Measurements from ENCODE around the gene MYCBP2.
"Not testable (repeated sequence)": the region's sequence is repeated elsewhere in the genome, so short reads cannot be mapped to it uniquely, and the experiment has no call there.

The MYCBP2 gene

DNA sequence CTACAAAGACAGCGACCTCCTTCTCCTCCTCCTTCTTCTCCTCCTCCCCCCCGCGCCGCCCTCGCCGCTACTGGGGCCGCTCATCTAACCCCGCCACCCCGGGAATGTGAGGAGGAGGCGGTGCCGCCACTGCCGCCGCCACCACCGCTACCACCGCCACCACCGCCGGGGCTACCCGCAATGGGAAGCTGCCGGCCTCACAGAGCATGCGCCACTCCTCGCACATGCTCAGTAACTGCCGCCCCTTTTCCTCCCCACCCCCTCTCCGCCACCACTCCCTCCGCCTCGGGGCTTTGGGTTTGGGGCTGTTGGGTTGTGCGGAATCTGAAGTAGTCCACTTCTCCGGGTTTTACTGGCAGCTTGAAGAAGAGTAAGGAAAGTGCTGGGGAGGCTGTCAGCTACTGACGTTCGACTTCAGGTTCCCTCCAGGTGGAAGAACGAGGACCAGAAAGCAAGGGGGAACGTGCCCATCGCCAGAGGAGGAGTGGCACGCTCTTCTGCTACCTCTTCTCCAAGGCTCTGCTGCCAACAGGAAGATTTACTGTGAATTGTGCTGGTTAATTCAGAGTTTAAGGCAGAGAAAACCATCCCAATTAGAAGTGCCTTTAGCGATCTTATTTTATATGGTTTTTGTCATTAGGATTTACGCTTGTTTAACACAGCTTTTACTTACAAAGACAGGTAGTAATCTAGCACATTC, at the start of gene MYCBP2:
MYCBP2 (minus strand) TSS at position 190 of the 700 bp plus-strand sequence. CDS start 319 bp downstream, outside the sequence.
- peak; percentile 90 for DNase-seq (ENCODE audit: low spot score)

GRCh38 chr13:77375560-77376108, 48.7 kb upstream of the MYCBP2 start:
- DNase-seq (ENCODE audit: low spot score): no peak

- DNase-seq (ENCODE audit: low spot score): no peak
Measured at GRCh38 chr13:77374786-77375185, 47.9 kb upstream of the MYCBP2 start.

- no peak for DNase-seq (ENCODE audit: low spot score)
Measured at GRCh38 chr13:77374339-77374738, 47.4 kb upstream of the MYCBP2 start.

DNA sequence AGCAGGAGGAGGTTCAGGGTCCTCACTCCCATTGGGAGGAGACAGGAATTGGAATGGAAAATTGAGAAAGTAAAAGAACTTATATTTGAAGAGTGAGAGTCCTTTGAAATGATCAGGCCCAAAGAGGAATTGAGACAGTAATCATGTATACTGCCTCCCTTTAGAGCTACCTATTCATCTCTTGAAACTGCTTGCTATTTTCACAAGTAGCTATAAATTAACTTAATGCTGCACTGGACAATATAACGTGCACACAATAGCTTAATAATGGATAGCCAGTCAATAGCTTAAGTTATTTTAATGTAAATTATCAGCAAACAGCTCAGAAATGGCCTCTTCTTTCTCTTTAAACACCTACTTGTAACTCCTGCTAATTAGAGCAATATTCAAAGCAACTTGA, 46.6 kb upstream of the MYCBP2 start:
- no peak for DNase-seq (ENCODE audit: low spot score)

- DNase-seq (ENCODE audit: low spot score): no peak
Measured at GRCh38 chr13:77372275-77372674, 45.4 kb upstream of the MYCBP2 start.

DNA sequence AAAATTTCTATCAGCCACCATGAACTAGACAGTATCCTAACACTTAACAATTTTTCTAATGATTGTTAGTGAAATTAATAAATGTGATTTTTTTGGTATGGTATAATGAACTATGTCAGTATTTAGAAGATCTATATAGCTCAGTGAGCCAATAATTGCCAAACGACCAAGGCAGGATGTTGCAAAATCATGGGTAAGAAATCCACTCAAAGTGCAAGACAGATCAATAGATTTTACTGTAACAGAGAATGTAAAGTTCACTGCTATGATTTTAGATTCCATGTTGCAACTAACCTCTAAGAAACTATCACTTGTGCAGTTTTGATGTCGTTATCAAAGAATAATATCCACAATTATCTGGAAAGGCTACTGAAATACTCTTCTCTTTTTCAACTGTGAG, 44.0 kb upstream of the MYCBP2 start:
- no peak for DNase-seq (ENCODE audit: low spot score)

DNA sequence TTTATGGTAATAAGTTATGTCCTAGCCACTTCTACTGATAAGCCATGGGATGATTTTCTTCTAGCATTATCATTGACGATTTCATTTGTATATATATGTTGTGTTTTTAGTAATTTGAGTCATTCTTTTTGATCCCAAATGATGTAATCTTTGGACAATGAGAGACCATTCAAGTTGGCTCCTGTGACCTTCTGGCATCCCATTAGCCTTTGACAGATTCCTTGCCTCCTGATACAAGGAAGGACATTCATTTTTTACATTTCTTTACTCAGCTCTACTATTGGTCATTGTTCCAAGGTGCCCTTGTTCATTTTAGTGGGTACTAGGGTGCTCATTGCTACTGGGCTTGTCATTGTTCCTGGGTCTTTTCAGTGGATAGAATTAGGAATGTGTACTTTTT, 35.3 kb upstream of the MYCBP2 start:
- no peak for DNase-seq (ENCODE audit: low spot score)

- DNase-seq (ENCODE audit: low spot score): no peak
Measured at GRCh38 chr13:77360032-77360685, 33.3 kb upstream of the MYCBP2 start.

- no peak for DNase-seq (ENCODE audit: low spot score)
Measured at GRCh38 chr13:77359171-77359570, 32.3 kb upstream of the MYCBP2 start.

DNA sequence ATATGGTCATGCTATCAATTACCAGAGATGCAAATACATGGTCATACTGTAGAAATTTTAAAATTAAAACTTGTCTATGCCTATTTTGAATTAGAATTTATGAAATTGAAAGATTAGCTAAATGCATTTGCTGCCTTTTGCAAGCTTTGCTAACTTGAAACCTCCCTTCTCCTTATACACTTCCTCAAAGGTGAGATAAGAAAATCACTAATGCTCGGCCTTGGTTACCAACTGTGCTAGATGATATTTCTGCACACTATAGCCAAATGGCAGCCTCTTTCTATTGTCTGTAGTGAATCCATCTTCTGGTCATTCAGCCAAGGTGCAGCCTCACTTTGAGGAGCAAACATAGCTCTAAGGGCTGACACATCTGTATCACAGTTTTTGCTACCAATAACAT, 31.1 kb upstream of the MYCBP2 start:
- DNase-seq (ENCODE audit: low spot score): no peak

- DNase-seq (ENCODE audit: low spot score): no peak
Measured at GRCh38 chr13:77356155-77356554, 29.3 kb upstream of the MYCBP2 start.

GRCh38 chr13:77353995-77354394, 27.1 kb upstream of the MYCBP2 start:
- no peak for DNase-seq (ENCODE audit: low spot score)

GRCh38 chr13:77351315-77351714, 24.4 kb upstream of the MYCBP2 start:
- no peak for DNase-seq (ENCODE audit: low spot score)

DNA sequence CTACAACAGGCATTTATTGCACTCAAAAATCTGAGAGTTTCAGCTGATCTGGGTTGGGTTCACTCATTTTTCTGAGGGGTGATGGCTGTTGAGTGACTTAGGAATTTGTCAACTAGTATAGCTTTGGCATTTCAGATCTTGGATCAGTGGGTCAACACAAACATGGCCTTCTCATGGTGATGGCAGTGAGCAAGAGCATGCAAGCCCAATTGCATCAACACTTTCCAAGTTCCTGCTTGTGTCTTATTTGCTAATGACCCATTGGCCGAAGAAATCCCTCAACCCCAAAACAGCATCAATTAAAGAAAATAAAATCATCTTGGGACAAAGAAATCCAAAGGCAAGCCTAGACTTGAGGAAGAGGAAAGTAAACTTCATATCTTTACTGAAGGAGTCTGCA, 23.9 kb upstream of the MYCBP2 start:
- DNase-seq (ENCODE audit: low spot score): no peak

- DNase-seq (ENCODE audit: low spot score): no peak
Measured at GRCh38 chr13:77349365-77349764, 22.5 kb upstream of the MYCBP2 start.

- not testable (repeated sequence) for DNase-seq (ENCODE audit: low spot score)
Measured at GRCh38 chr13:77347351-77347750, 20.5 kb upstream of the MYCBP2 start.

GRCh38 chr13:77345150-77345780, 18.4 kb upstream of the MYCBP2 start:
- DNase-seq (ENCODE audit: low spot score): no peak

DNA sequence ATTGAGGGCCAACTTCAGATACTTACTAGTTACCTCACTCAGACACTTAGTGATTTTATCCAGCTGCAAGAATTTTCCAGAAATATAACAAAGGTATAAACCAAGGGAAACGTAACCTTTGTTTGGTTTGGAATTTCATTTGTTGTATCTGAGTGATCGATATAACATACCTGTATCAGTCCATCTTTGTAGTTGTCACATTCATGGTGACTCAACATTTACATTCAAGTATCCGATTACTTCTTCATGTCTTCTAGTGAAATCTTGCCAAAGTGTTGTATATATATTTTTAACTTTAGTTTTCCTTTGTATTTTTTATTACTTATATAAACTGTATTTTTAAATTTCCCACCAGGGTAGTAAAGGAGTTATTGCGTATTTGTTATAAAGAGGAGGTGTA, 16.9 kb upstream of the MYCBP2 start:
- DNase-seq (ENCODE audit: low spot score): no peak

GRCh38 chr13:77339408-77339807, 12.5 kb upstream of the MYCBP2 start:
- no peak for DNase-seq (ENCODE audit: low spot score)

- no peak for DNase-seq (ENCODE audit: low spot score)
Measured at GRCh38 chr13:77338961-77339401, 12.1 kb upstream of the MYCBP2 start.

- no peak for DNase-seq (ENCODE audit: low spot score)
Measured at GRCh38 chr13:77338329-77338728, 11.4 kb upstream of the MYCBP2 start.

DNA sequence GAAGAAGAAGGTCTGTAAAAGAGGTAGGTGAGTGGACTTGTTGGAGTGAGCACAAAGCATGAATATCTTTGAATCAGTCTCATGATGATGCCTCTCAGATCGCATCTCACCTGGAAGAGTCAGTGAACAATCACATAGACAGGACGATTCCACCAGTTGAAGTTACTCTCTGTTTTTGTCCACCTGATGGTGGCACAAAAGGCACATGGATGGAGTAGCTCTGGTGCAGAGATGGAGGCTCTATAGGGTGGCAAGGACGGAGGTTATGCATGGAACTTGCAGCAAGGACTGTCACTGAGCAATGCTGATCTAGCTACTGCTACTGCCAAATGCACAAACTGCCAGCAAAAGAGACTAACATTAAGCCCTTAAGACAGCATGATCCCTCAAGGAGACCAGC, 10.3 kb upstream of the MYCBP2 start:
- no peak for DNase-seq (ENCODE audit: low spot score)

Data from HuH-7.5 (cell line).